Measurements from ENCODE around the gene CCR1. TPM values are rescaled to one million over a fixed set of nuclear protein-coding genes. Genes with fewer than 3 reads are reported as not detected.

The CCR1 gene
- total RNA-seq, 1 experiment from 2014 or later = not detected

- DNase-seq (ENCODE audit: low spot score) = no peak
- POLR2A ChIA-PET (ENCODE audit: low non-redundant PET) = no interaction called here
- intact Hi-C loops (cut with micrococcal nuclease; ENCODE audit: unreplicated experiment) = no loop called here
- H3K27ac ChIP-seq (ENCODE audit: low read depth, low read length, poor library complexity, severe bottlenecking) = no peak overlapping the region
- no peak overlapping the region for H3K4me3 ChIP-seq (ENCODE audit: low read depth, low read length, poor library complexity, severe bottlenecking)
- CTCF ChIA-PET = no interaction called here
- H3K27me3 ChIP-seq (replicated peaks; ENCODE audit: insufficient read depth, low read depth, low read length, poor library complexity) = no peaks in the 10 kb centered on the region
- H3K36me3 ChIP-seq (ENCODE audit: insufficient read depth, low read length, poor library complexity, severe bottlenecking) = no peaks in the 10 kb centered on the region
- no peaks in the 10 kb centered on the region for H3K9me3 ChIP-seq (ENCODE audit: low read depth, low read length, poor library complexity, severe bottlenecking)
- BruUV-seq (replicated peaks) = no TSS peak
- TF ChIP-seq CTCF (conservative IDR thresholded peaks at IDR 0.05; ENCODE audit: low read depth, low read length) = no peak
- TF ChIP-seq EZH2 (IDR thresholded peaks at IDR 0.05; ENCODE audit: borderline replicate concordance, low read depth, low read length, poor library complexity, severe bottlenecking) = no peak
- H3K4me1 ChIP-seq (ENCODE audit: insufficient read depth, low read length, poor library complexity, severe bottlenecking) = no peaks in the 10 kb centered on the region
These were observed 20.2 kb downstream of the CCR1 start for GRCh38 chr3:46187876-46188275.

- no TSS peak for BruUV-seq (replicated peaks)
- DNase-seq (ENCODE audit: low spot score) = no peak
- H3K27me3 ChIP-seq (replicated peaks; ENCODE audit: insufficient read depth, low read depth, low read length, poor library complexity) = no peaks in the 10 kb centered on the region
- TF ChIP-seq EZH2 (IDR thresholded peaks at IDR 0.05; ENCODE audit: borderline replicate concordance, low read depth, low read length, poor library complexity, severe bottlenecking) (no peak), CTCF (conservative IDR thresholded peaks at IDR 0.05; ENCODE audit: low read depth, low read length) (no peak)
- CTCF ChIA-PET = no interaction called here
- H3K27ac ChIP-seq (ENCODE audit: low read depth, low read length, poor library complexity, severe bottlenecking) = no peak overlapping the region
- no peak overlapping the region for H3K4me3 ChIP-seq (ENCODE audit: low read depth, low read length, poor library complexity, severe bottlenecking)
- no peaks in the 10 kb centered on the region for H3K4me1 ChIP-seq (ENCODE audit: insufficient read depth, low read length, poor library complexity, severe bottlenecking)
- intact Hi-C loops (cut with micrococcal nuclease; ENCODE audit: unreplicated experiment) = no loop called here
- no peaks in the 10 kb centered on the region for H3K36me3 ChIP-seq (ENCODE audit: insufficient read depth, low read length, poor library complexity, severe bottlenecking)
- H3K9me3 ChIP-seq (ENCODE audit: low read depth, low read length, poor library complexity, severe bottlenecking) = no peaks in the 10 kb centered on the region
- POLR2A ChIA-PET (ENCODE audit: low non-redundant PET) = no interaction called here
These were observed 20.8 kb downstream of the CCR1 start for GRCh38 chr3:46187341-46187700.

- Histone ChIP-seq H3K4me3 (ENCODE audit: low read depth, low read length, poor library complexity, severe bottlenecking) (no peak overlapping the region), H3K9me3 (ENCODE audit: low read depth, low read length, poor library complexity, severe bottlenecking) (no peaks in the 10 kb centered on the region), H3K4me1 (ENCODE audit: insufficient read depth, low read length, poor library complexity, severe bottlenecking) (no peaks in the 10 kb centered on the region), H3K36me3 (ENCODE audit: insufficient read depth, low read length, poor library complexity, severe bottlenecking) (no peaks in the 10 kb centered on the region), H3K27ac (ENCODE audit: low read depth, low read length, poor library complexity, severe bottlenecking) (no peak overlapping the region), H3K27me3 (replicated peaks; ENCODE audit: insufficient read depth, low read depth, low read length, poor library complexity) (no peaks in the 10 kb centered on the region)
- BruUV-seq (replicated peaks) = no TSS peak
- DNase-seq (ENCODE audit: low spot score) = no peak
- intact Hi-C loops (cut with micrococcal nuclease; ENCODE audit: unreplicated experiment) = no loop called here
- no peak for TF ChIP-seq CTCF (conservative IDR thresholded peaks at IDR 0.05; ENCODE audit: low read depth, low read length)
- TF ChIP-seq EZH2 (IDR thresholded peaks at IDR 0.05; ENCODE audit: borderline replicate concordance, low read depth, low read length, poor library complexity, severe bottlenecking) = no peak
- ChIA-PET POLR2A (ENCODE audit: low non-redundant PET) (no interaction called here), CTCF (no interaction called here)
These were observed 21.4 kb downstream of the CCR1 start for GRCh38 chr3:46186471-46187340.
